ENCODE measurements around the gene PFDN4. TPM values are rescaled to one million over a fixed set of nuclear protein-coding genes. Genes with fewer than 3 reads are reported as not detected.

PFDN4 gene
- total and polyA plus RNA-seq, 3 donors from 2014 or later = 32.8 to 67.3 (median 44.9) TPM

- 0 to 1% methylated on average over 12 to 15 of the region's 15 CpGs for WGBS, 2 donors
- intact Hi-C loops (cut with DNase I; ENCODE audit: low total_unique reads) = no loop called here
- Histone ChIP-seq H3K4me3 (peak overlapping the region; percentile 74 to 93), H3K27me3 (no peaks in the 10 kb centered on the region), H3K9me3 (no peaks in the 10 kb centered on the region), H3K27ac (peak overlapping the region; percentile 98 to 100), H3K36me3 (ENCODE audit: low read depth, missing control alignments) (no peaks in the 10 kb centered on the region), H3K4me1 (peaks cover 13% of the 10 kb centered on the region)
- TF ChIP-seq CTCF (IDR thresholded peaks at IDR 0.05) = no peak
- no peak for TF ChIP-seq POLR2A (IDR thresholded peaks at IDR 0.05)
- DNase-seq = peak; percentile 53
These were observed 775 bp downstream of the PFDN4 start for GRCh38 chr20:54208548-54209176.

GRCh38 chr20:54209216-54209813 is 1.4 kb downstream of the PFDN4 start:
- peak overlapping the region in 1 of 2 donors; percentile 100 for H3K27ac ChIP-seq
- H3K27me3 ChIP-seq = no peaks in the 10 kb centered on the region
- peaks cover 13% of the 10 kb centered on the region for H3K4me1 ChIP-seq
- TF ChIP-seq CTCF (IDR thresholded peaks at IDR 0.05) = no peak
- no peak for TF ChIP-seq POLR2A (IDR thresholded peaks at IDR 0.05)
- WGBS, 2 donors = 53 to 55% methylated on average over 5 of the region's 5 CpGs
- H3K4me3 ChIP-seq = no peak overlapping the region
- no peak for DNase-seq
- intact Hi-C loops (cut with DNase I; ENCODE audit: low total_unique reads) = no loop called here
- H3K36me3 ChIP-seq (ENCODE audit: low read depth, missing control alignments) = no peaks in the 10 kb centered on the region
- no peaks in the 10 kb centered on the region for H3K9me3 ChIP-seq

- Histone ChIP-seq H3K9me3 (no peaks in the 10 kb centered on the region), H3K36me3 (ENCODE audit: low read depth, missing control alignments) (no peaks in the 10 kb centered on the region), H3K27me3 (no peaks in the 10 kb centered on the region), H3K4me3 (no peak overlapping the region), H3K27ac (no peak overlapping the region), H3K4me1 (peaks cover 13% of the 10 kb centered on the region)
- no peak for DNase-seq
- 100% methylated on average over 1 of the region's 1 CpG for WGBS, 2 donors
- TF ChIP-seq POLR2A (IDR thresholded peaks at IDR 0.05) (no peak), CTCF (IDR thresholded peaks at IDR 0.05) (no peak)
- intact Hi-C loops (cut with DNase I; ENCODE audit: low total_unique reads) = no loop called here
These were observed 4.3 kb downstream of the PFDN4 start for GRCh38 chr20:54212226-54212625.

GRCh38 chr20:54212871-54213270 is 5.0 kb downstream of the PFDN4 start:
- Histone ChIP-seq H3K4me1 (peaks cover 13% of the 10 kb centered on the region), H3K27ac (no peak overlapping the region), H3K9me3 (no peaks in the 10 kb centered on the region), H3K36me3 (ENCODE audit: low read depth, missing control alignments) (no peaks in the 10 kb centered on the region), H3K27me3 (no peaks in the 10 kb centered on the region), H3K4me3 (no peak overlapping the region)
- WGBS, 2 donors = 90 to 91% methylated on average over 3 of the region's 3 CpGs
- intact Hi-C loops (cut with DNase I; ENCODE audit: low total_unique reads) = no loop called here
- DNase-seq = no peak
- no peak for TF ChIP-seq CTCF (IDR thresholded peaks at IDR 0.05)
- no peak for TF ChIP-seq POLR2A (IDR thresholded peaks at IDR 0.05)

GRCh38 chr20:54214566-54214965 is 6.7 kb downstream of the PFDN4 start:
- TF ChIP-seq CTCF (IDR thresholded peaks at IDR 0.05) = no peak
- TF ChIP-seq POLR2A (IDR thresholded peaks at IDR 0.05) = no peak
- H3K27me3 ChIP-seq = no peaks in the 10 kb centered on the region
- no peaks in the 10 kb centered on the region for H3K36me3 ChIP-seq (ENCODE audit: low read depth, missing control alignments)
- intact Hi-C loops (cut with DNase I; ENCODE audit: low total_unique reads) = no loop called here
- 87 to 92% methylated on average over 8 of the region's 8 CpGs for WGBS, 2 donors
- no peaks in the 10 kb centered on the region for H3K9me3 ChIP-seq
- DNase-seq = no peak
- H3K4me3 ChIP-seq = no peak overlapping the region
- peaks cover 6% of the 10 kb centered on the region for H3K4me1 ChIP-seq
- H3K27ac ChIP-seq = no peak overlapping the region

All from testis (tissue), 3 donors.